OCI-M1 (cell line): ENCODE data around the gene F3.

Source experiments
- DNase-seq: peaks from one replicate; lab custom pipeline; 2025; lab: John Stamatoyannopoulos, UW

The F3 gene

DNA sequence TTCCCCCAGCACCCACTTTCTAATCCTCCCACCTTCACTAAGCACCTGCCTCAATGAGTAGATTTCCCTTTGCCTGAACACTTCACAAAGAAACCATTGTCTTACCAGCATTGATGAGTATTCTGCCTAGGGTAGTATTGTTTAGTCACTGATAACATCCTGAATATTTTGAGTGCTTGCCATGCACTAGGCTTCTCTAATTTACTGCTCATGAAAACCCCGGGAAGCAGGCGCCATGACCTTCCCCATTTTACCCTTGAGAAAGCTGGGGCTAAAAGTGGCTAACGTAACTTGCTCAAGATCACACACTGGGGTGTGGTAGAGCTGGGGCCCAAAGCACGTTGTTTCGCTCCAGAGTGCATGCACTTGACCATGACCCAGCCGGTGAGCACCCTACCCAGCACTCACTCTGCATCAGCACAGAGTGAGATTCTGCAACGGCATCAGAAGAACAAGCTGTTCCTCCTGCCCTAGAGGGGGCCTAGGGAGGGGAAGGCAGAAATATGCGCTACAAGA, 10.6 kb upstream of the F3 start:
- DNase-seq: no peak

DNA sequence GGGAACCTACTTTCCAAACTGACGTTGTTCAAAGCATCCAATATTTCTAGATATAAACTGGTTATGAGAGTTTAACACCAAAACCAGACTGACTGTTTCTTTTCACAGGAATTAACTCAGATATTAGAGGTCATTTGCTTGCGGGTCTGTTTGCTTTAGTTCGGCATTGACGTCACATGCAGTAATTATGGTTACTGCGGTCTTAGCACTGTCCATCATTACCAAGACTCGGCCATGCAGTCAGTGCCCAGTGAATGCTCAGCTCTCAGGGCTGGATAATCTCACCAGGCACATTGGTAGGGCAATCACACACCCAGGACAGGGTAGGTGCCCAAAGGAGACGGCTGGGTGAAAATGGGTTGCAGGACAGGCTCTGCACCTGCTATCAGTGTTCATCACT, 9.9 kb upstream of the F3 start:
- no peak for DNase-seq

DNA sequence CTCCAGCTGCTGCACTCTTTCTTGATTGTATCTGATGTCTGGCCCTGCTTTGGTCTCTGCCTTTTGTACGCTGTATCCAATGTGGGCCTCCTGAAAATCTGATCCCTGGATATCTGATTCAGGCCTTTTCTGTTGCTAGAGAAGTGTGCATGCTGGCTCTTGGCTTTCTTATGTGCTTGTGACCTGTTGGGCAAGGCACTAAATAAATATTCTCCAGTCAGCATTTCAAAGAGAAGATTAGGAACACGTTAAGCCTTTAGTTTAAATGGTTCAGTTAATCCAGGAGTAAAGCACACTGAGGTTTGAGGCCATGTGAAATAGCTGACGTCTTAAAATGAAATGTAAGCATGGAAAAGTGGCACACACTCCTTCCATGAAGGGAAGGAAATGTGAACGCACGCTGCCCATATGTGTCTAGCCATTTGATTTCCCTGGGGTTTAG, 9.3 kb upstream of the F3 start:
- no peak for DNase-seq

DNA sequence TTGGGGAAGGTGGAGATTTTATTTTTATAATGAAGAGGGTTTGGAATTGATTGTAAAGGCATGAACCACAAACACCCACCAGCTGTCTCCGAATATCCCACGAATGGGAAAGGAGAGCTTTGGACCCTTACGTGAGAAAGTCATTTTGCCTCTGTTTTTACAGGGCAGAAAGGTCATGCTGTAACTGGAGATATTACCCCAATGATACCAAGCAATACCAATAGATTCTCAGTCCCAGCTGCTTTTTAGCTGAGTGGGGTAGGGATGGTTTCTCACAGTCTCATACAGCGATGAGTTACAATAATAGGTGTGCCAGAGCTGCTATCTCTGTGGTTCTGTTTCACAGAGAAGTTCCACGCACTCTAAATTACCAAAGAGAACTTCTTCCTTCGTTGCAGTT, 8.8 kb upstream of the F3 start:
- no peak for DNase-seq

DNA sequence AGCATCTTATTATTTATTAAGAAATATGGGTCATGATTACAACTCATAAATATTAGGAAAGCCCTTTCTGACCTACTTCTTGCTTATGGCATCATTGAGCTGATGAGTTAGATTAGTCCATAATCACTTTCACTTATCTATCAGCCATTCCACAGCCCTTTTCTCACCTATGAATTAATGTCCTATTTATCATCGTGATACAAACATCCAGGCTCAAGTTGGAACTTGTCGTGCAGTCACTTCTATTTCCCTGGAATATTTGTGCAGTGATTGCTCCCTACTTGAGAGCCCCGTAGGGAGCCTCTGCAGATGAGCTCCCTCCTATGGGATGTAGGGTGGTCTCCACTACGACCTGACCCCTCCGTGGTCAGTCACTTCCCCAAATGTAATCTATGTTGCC, 8.1 kb upstream of the F3 start:
- no peak for DNase-seq

DNA sequence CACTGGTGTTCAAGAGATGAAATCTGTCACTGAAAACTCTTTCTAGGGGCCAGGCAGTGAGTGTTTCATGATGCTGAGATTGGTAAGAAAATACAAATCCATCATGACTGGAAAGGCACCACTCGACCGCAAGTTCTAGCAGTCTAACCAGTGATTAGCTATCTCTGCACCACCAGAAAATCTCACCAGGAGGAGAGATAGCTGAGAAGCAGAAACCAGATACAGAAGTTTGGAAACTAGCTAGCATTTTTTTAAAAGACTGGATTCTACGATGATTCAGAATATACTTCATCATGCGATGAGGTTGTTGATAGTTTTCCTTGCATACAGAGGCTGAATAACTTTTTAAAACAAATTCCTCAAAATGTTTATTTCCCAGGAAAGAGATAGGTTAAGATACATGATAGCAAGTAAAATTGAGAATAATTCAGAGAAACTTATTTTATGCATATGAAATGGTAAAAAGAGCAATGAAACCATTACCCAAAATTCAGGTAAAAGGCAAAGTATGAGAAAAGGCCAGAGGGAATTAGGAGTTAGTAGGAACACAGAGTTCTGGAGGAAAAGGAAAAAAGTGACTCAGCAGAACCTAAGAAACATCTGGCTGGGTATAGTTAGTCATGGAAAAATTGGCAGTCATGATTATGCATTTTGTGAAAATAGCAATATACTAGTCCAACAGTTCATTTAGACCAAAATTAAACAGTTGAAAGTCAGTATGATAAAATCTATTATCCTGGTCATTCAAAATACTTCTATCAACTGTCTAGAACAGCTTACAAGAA, 3.3 kb upstream of the F3 start:
- peak; percentile 58 for DNase-seq

DNA sequence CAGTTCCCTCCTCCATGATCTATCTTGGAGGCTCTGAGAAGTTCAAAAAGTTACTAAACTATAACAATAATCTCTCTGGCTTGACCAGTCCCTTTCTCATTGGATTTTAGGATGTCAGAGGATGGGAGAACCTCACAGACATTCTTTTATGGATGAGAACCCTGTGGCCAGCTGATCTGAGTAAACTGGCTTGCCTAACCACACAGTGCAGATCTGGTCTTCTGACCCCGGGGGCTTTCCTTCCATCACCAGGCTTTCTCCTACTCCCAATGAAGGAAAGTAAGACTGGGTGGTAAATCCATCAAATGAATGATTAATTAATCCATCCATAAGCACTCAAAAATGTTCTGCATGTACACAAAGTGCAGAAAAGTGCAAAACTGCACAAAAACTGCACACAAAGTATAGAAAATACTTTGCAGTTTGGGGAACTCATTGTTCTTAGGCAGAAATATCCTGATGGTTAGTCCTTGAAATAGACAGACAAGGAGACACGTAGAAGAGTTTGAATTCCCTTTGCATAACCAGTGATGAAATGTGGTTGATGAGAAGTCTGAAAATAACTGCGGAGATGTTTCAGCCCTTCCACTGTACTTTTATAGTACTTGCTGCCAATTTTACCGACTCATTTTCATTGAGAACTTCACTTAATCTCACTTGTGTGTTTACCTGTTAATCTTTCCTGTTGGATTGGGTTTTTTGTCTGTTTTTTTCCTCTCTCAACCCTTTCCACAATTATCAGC, 2.5 kb upstream of the F3 start:
- no peak for DNase-seq

DNA sequence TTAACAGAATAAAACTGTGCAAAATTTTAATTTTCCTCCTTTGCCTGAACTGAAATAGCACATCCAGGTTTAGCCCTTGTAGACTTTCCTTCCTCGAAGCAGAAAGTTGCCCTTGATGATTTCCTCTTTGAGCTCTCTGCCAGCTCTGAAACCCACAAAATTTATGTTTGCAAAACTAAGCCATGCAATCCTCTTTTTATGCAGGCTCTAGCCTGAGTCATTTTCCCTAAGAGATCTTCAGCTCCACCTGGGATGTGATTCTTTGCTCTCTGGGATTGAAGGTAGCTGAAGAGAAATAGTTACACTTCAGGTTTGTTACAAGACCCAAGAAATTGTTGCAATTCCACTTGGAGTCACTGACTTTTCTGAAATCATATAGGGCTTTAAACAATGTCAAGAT, 1.4 kb upstream of the F3 start:
- DNase-seq: no peak

DNA sequence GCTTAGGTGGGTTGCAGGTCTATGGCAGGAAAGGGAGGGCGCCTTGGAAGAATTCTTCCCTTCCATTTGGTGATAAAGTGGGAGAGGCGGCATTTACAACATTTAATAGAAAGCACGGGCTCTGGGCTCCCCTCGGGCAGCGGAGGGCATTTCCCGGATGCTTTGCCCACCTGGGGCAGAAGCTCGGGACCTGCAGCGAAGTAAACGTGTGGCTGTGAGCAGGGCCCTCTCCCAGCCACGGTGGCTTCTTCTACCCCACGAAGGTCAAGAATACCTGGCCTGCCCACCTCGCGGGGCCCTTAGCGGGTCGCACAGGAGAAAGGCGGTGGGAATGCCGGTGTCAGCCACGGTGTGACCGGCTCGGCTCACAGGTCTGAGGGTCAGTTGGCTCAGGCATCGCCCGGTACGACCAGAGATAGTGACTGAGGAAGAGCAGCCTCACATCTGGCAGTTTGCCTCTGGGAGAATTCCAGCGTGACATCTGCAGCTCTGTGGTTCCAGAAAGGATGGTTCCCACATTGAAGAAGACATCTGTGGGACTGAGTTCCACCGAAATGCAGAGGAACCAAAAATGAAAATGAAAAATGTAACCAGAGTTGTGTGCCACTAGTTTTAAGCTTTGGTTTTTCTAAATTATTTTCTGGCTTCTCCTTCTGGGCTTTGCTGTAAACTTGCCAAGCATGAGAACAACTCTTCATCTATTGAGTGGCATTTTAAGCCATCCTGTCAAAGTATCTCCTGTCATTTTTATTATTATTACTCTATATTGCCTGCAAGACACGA, 720 bp upstream of the F3 start:
- no peak for DNase-seq

DNA sequence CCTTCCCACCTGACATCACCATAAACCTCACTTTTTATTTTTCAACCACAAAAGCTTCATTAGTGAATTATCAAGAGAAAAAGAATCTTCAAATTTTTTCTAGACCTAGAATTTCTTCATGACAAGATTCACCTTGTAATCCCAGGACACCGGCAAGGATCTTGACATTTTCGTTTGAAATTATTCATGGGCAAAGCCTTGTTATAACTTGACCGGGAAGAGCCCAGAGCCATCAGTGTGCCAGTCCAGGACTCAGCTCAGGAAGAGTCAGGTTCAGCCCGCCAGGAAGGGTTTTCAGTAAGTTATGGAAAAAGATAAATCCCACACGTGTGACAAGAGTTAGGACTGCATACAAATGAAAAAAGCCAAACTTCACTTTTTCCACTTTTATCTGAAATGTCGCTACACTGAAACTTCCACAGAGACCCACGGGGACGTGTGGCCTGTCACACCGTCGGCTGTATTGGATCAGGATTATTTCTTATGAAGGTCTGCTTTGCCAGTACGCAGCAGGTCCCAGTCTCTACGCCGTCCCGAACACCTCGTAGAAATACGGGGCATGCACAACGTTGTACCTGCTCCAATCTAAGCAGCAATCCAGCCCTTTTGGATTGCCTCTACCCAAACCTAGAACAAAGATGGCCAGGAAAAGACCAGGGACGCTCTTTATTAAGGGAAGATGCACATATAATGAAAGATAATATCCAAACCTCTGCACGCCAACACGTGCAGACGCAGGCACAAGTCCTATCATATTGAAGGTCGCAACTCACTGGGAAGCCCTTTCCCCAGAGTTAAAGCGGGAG, 916 bp downstream of the F3 start:
- DNase-seq: no peak

DNA sequence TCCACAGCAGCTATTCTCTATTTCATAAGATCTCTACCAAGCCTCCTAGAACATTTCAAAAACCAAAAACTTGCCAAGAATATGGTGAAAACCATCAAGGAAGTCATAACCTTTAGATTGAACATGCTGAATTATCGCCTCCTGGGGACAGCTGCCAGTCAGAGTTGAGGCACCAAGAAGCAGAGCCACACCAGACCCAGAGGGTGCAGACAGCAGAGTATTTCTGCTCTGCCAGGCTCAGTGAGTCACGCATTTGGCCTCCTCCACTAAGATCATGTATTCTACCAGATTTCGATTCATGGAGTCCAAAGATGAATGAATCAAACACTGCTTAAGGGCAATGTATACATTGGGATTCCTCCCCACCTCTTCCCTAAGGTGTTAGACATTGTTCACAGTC, 2.1 kb downstream of the F3 start:
- DNase-seq: no peak

DNA sequence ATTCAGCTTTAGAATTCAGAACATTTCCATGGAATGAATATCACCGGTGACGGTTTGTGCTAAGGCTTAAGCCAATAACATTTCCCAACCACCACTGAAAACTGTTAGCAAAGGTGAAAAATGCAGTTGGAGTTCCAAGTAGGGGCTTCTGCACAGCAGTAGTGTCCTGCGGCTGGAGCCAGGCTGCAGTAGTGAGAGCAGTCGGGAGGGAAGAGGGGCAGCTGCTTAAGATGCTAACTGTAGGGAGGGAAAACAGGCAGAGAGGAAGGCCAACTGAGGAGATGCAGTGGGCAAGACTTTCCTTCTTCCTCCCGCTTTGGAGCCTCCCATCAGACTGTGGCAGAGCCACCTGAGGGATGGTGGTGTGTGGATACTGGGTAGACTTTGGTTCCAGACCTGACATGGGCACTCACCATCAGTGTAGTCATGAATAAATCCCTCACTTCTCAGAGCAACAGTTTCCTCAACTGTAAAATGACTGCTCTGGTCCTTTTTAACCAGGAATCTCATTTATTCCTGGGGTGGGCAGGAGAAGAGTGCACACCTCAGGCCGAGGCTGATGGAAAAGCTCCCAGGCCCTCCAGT, 3.2 kb downstream of the F3 start:
- no peak for DNase-seq

DNA sequence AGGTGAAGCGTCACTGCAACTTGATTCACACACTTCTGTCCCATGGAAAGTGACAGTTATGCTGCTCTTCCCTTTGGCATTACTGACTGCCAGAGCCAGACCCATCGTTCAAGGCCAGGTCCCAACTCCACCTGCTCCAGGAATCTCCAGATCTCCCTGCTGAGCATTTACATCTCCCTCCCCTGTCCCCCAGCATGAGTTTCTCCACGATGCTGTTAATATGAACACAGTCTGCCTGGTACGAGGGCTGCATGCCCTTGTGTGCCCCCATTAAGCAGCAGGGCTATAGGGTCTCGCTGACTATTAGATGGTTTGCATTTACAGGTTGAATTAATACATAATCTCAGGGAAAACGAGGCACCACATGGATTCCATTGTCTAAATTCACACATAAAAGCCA, 4.3 kb downstream of the F3 start:
- DNase-seq: no peak

DNA sequence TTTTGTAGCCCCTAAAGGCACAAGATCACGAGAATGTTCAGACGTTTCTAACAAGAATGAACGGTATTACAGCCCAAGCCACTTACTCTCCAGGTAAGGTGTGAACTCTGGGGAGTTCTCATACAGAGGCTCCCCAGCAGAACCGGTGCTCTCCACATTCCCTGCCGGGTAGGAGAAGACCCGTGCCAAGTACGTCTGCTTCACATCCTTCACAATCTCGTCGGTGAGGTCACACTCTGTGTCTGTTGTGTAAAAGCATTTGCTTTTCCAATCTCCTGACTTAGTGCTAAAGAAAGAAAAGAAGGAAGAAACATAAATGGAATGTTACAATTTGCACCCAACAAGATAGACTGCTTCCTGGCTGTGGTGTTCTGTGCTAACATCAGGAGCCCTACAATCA, 5.7 kb downstream of the F3 start:
- DNase-seq: no peak

DNA sequence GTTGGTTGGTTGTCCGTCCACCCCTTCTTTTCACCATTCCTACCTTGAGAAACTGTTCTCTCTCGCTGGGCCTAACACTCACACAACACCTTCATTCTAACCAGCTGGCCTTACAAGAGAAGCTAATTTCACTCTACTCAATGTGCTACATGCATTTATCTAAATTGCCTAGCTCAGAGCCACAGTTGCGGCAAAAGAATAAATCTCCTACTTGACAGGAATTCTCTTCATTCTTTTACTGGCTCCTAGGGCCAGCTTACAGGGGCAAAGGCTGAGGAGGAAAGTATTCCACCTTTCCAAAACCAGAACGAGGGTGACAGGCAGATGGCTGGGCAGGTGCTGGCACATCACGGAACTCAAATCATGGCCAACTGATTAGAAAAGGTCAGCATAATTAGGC, 6.5 kb downstream of the F3 start:
- DNase-seq: no peak

DNA sequence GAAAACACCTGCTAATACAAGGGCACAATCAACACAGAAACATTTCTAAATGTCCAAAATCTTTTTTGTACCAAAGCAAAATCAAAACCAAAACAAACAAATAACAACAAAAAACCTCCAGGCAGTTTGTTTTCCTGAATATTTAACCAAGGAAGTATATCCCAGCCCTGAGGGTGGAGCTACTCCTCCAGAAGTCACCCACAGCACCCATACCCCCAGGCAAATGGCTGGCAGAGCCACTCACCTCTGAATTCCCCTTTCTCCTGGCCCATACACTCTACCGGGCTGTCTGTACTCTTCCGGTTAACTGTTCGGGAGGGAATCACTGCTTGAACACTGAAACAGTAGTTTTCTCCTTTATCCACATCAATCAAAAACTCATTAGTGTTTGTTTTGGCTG, 9.5 kb downstream of the F3 start:
- no peak for DNase-seq

DNA sequence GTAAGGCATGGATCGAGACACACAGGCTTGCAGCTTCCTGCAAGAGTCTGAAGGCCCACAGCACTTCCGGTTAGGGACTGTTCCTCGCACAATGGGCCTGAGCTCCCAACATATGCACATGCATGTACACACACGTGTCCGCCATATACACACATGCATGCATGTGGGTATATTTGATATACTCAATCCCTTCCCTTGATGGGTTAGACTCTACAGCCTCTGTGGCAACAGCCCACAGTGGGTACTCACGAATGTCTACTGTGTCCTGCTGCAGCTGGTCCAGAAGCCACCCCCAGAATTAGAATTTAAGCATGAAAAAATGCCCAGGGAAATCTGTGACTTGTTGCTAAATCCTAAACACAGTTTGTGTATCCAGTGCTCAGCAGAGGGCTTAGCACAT, 9.9 kb downstream of the F3 start:
- DNase-seq: no peak

DNA sequence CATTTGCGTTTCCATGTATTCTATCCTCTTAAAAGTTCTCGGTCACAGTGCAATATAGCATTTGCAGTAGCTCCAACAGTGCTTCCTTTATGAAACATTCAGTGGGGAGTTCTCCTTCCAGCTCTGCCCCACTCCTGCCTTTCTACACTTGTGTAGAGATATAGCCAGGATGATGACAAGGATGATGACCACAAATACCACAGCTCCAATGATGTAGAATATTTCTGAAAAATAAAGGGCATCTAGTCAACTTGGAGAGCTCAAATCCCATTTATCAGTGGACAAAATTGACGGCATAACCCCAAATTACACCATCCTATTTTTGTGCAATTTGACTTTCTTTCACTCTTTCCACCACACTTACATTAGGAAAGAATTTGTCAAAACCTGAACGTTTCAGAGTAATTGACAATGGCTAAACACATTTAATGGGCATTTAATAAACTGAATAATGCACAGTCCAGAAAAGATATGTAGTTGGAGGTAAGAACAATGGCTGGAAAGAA, 11.1 kb downstream of the F3 start:
- no peak for DNase-seq

DNA sequence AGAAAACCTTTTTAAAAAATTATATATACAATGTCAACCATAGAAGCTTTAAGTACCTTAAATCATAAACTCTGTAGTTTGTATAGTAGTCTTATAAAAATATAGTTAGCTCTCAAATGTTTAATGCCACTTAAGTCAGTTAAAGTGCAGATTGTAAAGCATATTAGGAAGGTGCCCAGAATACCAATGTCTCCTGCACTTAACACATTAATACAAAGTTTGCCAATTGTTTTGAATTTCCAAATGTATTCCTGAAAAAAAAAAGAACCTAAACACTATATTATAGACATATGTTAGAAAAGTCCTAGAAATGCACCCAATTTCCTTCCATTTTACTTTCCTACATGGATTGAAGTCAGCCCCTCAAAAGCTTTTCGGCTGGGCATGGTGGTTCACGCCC, 12.1 kb downstream of the F3 start:
- no peak for DNase-seq

DNA sequence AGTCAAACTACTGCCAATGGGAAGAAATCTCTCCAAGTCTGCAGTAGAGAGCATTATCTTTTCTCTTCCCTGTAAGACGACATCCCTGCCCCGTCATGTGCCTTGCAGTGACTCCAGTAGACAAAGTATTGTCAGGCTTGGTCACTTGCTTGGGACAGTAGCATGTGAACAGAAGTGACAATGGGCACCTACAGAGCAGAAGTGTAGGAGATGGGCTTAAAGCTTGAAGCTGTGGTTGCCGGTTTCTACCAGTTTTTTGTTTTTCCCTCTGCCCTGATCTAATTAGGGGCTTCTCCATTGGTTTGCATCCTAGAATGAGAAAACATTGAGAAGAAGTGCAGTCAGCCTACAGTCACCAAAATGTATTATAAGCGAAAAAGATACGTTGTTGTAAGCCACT, 12.7 kb downstream of the F3 start:
- no peak for DNase-seq

DNA sequence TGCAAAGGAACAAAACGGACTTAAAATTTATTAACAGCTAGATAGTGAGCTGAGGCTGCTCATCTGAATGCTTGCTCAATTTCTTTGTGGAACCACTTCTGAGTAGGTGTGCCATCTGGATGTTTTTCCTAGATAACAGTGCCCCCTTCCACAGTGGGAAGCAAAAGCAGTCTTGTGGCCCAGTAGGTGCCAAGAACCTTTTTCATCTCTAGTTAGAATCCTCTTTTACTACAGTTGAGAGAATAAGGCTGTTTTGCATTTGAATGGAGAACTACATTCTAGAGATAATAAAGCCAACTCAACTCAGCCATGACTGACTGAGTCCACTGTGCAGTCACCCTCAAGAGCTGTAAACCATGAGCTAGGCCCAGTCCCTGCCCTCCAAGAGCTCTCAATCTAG, 13.3 kb downstream of the F3 start:
- no peak for DNase-seq
